Measurements from ENCODE around the gene EIF5. TPM values are rescaled to one million over a fixed set of nuclear protein-coding genes. Genes with fewer than 3 reads are reported as not detected.

Gene EIF5
- total RNA-seq, 1 donor from 2014 or later: 79.6 TPM

GRCh38 chr14:103370087-103370486 is 36.0 kb downstream of the EIF5 start:
- DNase-seq (ENCODE audit: low read depth in 2 of 2): no peak

GRCh38 chr14:103372017-103372416 is 38.0 kb downstream of the EIF5 start:
- no peak for DNase-seq (ENCODE audit: low read depth in 2 of 2)

- peak in 1 of 2 donors; percentile 85 for DNase-seq (ENCODE audit: low read depth in 2 of 2)
These were observed 38.7 kb downstream of the EIF5 start for GRCh38 chr14:103372552-103373304.

- no peak for DNase-seq (ENCODE audit: low read depth in 2 of 2)
These were observed 40.1 kb downstream of the EIF5 start for GRCh38 chr14:103374121-103374520.

- no peak for DNase-seq (ENCODE audit: low read depth in 2 of 2)
These were observed 43.5 kb downstream of the EIF5 start for GRCh38 chr14:103377522-103378037.

- DNase-seq (ENCODE audit: low read depth in 2 of 2): no peak
These were observed 44.2 kb downstream of the EIF5 start for GRCh38 chr14:103378038-103378854.

- DNase-seq (ENCODE audit: low read depth in 2 of 2): no peak
These were observed 46.8 kb downstream of the EIF5 start for GRCh38 chr14:103380719-103381377.

- no peak for DNase-seq (ENCODE audit: low read depth in 2 of 2)
These were observed 48.3 kb downstream of the EIF5 start for GRCh38 chr14:103382376-103382775.

- no peak for DNase-seq (ENCODE audit: low read depth in 2 of 2)
These were observed 50.6 kb downstream of the EIF5 start for GRCh38 chr14:103384450-103385151.

- DNase-seq (ENCODE audit: low read depth in 2 of 2): peak; percentile 89 to 97
These were observed 51.3 kb downstream of the EIF5 start, which contains the start of gene MARK3 for GRCh38 chr14:103385152-103385928. MARK3 (plus strand) TSS chr14:103385415; CDS start chr14:103386030, 615 bp downstream.

GRCh38 chr14:103385929-103386712 is 52.1 kb downstream of the EIF5 start:
- peak in 1 of 2 donors; percentile 39 for DNase-seq (ENCODE audit: low read depth in 2 of 2)

- peak in 1 of 2 donors; percentile 27 for DNase-seq (ENCODE audit: low read depth in 2 of 2)
These were observed 52.8 kb downstream of the EIF5 start for GRCh38 chr14:103386713-103387329.

- DNase-seq (ENCODE audit: low read depth in 2 of 2): no peak
These were observed 54.6 kb downstream of the EIF5 start for GRCh38 chr14:103388664-103389063.

- no peak for DNase-seq (ENCODE audit: low read depth in 2 of 2)
These were observed 56.6 kb downstream of the EIF5 start for GRCh38 chr14:103390605-103391004.

- DNase-seq (ENCODE audit: low read depth in 2 of 2): peak; percentile 45 to 73
These were observed 57.0 kb downstream of the EIF5 start for GRCh38 chr14:103391048-103391447.

- DNase-seq (ENCODE audit: low read depth in 2 of 2): no peak
These were observed 58.1 kb downstream of the EIF5 start for GRCh38 chr14:103392106-103392505.

GRCh38 chr14:103392572-103392971 is 58.5 kb downstream of the EIF5 start:
- no peak for DNase-seq (ENCODE audit: low read depth in 2 of 2)

- no peak for DNase-seq (ENCODE audit: low read depth in 2 of 2)
These were observed 59.0 kb downstream of the EIF5 start for GRCh38 chr14:103393070-103393469.

Data from dermis microvascular lymphatic vessel endothelial cell (primary cell).